Activated naive CD4-positive, alpha-beta T cell treated with anti-CD3 and anti-CD28 coated beads, Interleukin-2, amount 50 U/mL, for 72 hours (primary cell): Measurements from ENCODE around the gene COL26A1. TPM values are rescaled to one million over a fixed set of nuclear protein-coding genes. Genes with fewer than 3 reads are reported as not detected.
"Not testable (repeated sequence)": the region's sequence is repeated elsewhere in the genome, so short reads cannot be mapped to it uniquely, and the experiment has no call there.

Experiments used
- ATAC-seq, 2 donors: fragments of 150-1000 bp; cut with Tn5 transposase; 2 replicates each; pipeline ENCODE4 v1.10.0; 2021; ENCODE audit warnings: mild to moderate bottlenecking in 2 of 2, moderate library complexity in 2 of 2
- DNase-seq, 2 donors: peaks; one replicate each; pipeline ENCODE4 v3.0.0; 2021 to 2022; ENCODE audit warnings: low spot score in 2 of 2
- H3K27ac Mint-ChIP-seq, 2 donors: one replicate each; pipeline ENCODE4 v1.8.0; 2022; ENCODE audit warnings: mild to moderate bottlenecking in 2 of 2, mixed read lengths in 2 of 2
- H3K36me3 Mint-ChIP-seq, 2 donors: one replicate each; pipeline ENCODE4 v1.8.0; 2022; ENCODE audit warnings: mixed read lengths in 2 of 2
- H3K9me3 Mint-ChIP-seq, 2 donors: one replicate each; pipeline ENCODE4 v1.8.0; 2022; ENCODE audit warnings: mixed read lengths in 2 of 2
- total RNA-seq, 2 donors: library from RNA; stranded (reverse); gene quantifications; one replicate each; pipeline ENCODE4 v1.2.3, GENCODE V29; 2022

The COL26A1 gene
- not detected for total RNA-seq

- no peak within 1 kb of the TSS for H3K27ac Mint-ChIP-seq
- ATAC-seq (peak in 1 of 2 donors; percentile 25), DNase-seq (peak in 1 of 2 donors; percentile 10)
- no peaks in the 10 kb centered on the region for H3K9me3 Mint-ChIP-seq
- no peaks in the 10 kb centered on the region for H3K36me3 Mint-ChIP-seq
Measured at GRCh38 chr7:101362334-101363195, at the start of gene COL26A1. Gene COL26A1 (plus strand): TSS chr7:101362875. CDS start chr7:101363033, 158 bp downstream.

GRCh38 chr7:101315336-101315735, 47.3 kb upstream of the COL26A1 start:
- ATAC-seq (no peak), DNase-seq (peak in 1 of 2 donors; percentile 69)
- Mint-ChIP-seq H3K9me3 (peaks cover 2% of the 10 kb centered on the region in 2 donors), H3K27ac (no peak overlapping the region), H3K36me3 (peaks cover 4 to 22% of the 10 kb centered on the region in 2 donors)

GRCh38 chr7:101319401-101319800, 43.3 kb upstream of the COL26A1 start:
- no peaks in the 10 kb centered on the region for H3K9me3 Mint-ChIP-seq
- ATAC-seq (no peak), DNase-seq (no peak)
- H3K27ac Mint-ChIP-seq = no peak overlapping the region
- H3K36me3 Mint-ChIP-seq = peaks cover 0 to 5% of the 10 kb centered on the region in 2 donors

GRCh38 chr7:101321491-101322401, 40.9 kb upstream of the COL26A1 start, which contains the start of gene IFT22:
Gene IFT22 (minus strand): TSS chr7:101321812. CDS start chr7:101321709, 103 bp downstream.
- no peaks in the 10 kb centered on the region for H3K9me3 Mint-ChIP-seq
- ATAC-seq (peak; percentile 98), DNase-seq (peak; percentile 85 to 86)
- peak within 1 kb of the TSS; percentile 85 to 86 for H3K27ac Mint-ChIP-seq
- H3K36me3 Mint-ChIP-seq = no peaks in the 10 kb centered on the region

GRCh38 chr7:101328159-101328558, 34.5 kb upstream of the COL26A1 start:
- DNase-seq = no peak
- ATAC-seq = no peak
- no peaks in the 10 kb centered on the region for H3K36me3 Mint-ChIP-seq
- no peaks in the 10 kb centered on the region for H3K9me3 Mint-ChIP-seq
- no peak overlapping the region for H3K27ac Mint-ChIP-seq

- ATAC-seq (no peak), DNase-seq (no peak)
- H3K9me3 Mint-ChIP-seq = no peaks in the 10 kb centered on the region
- H3K27ac Mint-ChIP-seq = no peak overlapping the region
- no peaks in the 10 kb centered on the region for H3K36me3 Mint-ChIP-seq
Measured at GRCh38 chr7:101330011-101330484, 32.6 kb upstream of the COL26A1 start.

GRCh38 chr7:101332026-101332425, 30.6 kb upstream of the COL26A1 start:
- ATAC-seq = no peak
- Mint-ChIP-seq H3K27ac (no peak overlapping the region), H3K9me3 (no peaks in the 10 kb centered on the region), H3K36me3 (no peaks in the 10 kb centered on the region)
- DNase-seq = no peak

GRCh38 chr7:101333912-101334311, 28.8 kb upstream of the COL26A1 start:
- ATAC-seq (no peak), DNase-seq (no peak)
- Mint-ChIP-seq H3K9me3 (no peaks in the 10 kb centered on the region), H3K27ac (no peak overlapping the region), H3K36me3 (no peaks in the 10 kb centered on the region)

GRCh38 chr7:101340379-101340778, 22.3 kb upstream of the COL26A1 start:
- H3K36me3 Mint-ChIP-seq = no peaks in the 10 kb centered on the region
- no peak overlapping the region for H3K27ac Mint-ChIP-seq
- ATAC-seq (no peak), DNase-seq (no peak)
- no peaks in the 10 kb centered on the region for H3K9me3 Mint-ChIP-seq

GRCh38 chr7:101342892-101343291, 19.8 kb upstream of the COL26A1 start:
- no peak for DNase-seq
- no peaks in the 10 kb centered on the region for H3K36me3 Mint-ChIP-seq
- no peaks in the 10 kb centered on the region for H3K9me3 Mint-ChIP-seq
- H3K27ac Mint-ChIP-seq = no peak overlapping the region
- ATAC-seq = no peak

GRCh38 chr7:101347477-101347876, 15.2 kb upstream of the COL26A1 start:
- ATAC-seq (no peak), DNase-seq (no peak)
- Mint-ChIP-seq H3K27ac (no peak overlapping the region), H3K36me3 (no peaks in the 10 kb centered on the region), H3K9me3 (no peaks in the 10 kb centered on the region)

GRCh38 chr7:101348456-101349067, 14.1 kb upstream of the COL26A1 start:
- not testable (repeated sequence) for ATAC-seq, H3K27ac Mint-ChIP-seq, DNase-seq, H3K9me3 Mint-ChIP-seq, H3K36me3 Mint-ChIP-seq

GRCh38 chr7:101349300-101349699, 13.4 kb upstream of the COL26A1 start:
- DNase-seq, ATAC-seq, H3K9me3 Mint-ChIP-seq, H3K36me3 Mint-ChIP-seq: not testable (repeated sequence)
- H3K27ac Mint-ChIP-seq = peak overlapping the region in 1 of 2 donors; percentile 2

- ATAC-seq = no peak
- Mint-ChIP-seq H3K36me3 (no peaks in the 10 kb centered on the region), H3K27ac (no peak overlapping the region), H3K9me3 (no peaks in the 10 kb centered on the region)
- no peak for DNase-seq
Measured at GRCh38 chr7:101352920-101353308, 9.8 kb upstream of the COL26A1 start.

- H3K36me3 Mint-ChIP-seq = no peaks in the 10 kb centered on the region
- no peaks in the 10 kb centered on the region for H3K9me3 Mint-ChIP-seq
- H3K27ac Mint-ChIP-seq = no peak overlapping the region
- no peak for ATAC-seq
- no peak for DNase-seq
Measured at GRCh38 chr7:101357433-101357832, 5.2 kb upstream of the COL26A1 start.

- Mint-ChIP-seq H3K27ac (no peak overlapping the region), H3K9me3 (no peaks in the 10 kb centered on the region), H3K36me3 (no peaks in the 10 kb centered on the region)
- DNase-seq (no peak), ATAC-seq (no peak)
Measured at GRCh38 chr7:101363196-101363733, 590 bp downstream of the COL26A1 start.
